ENCODE results near the gene FNDC3B.

GRCh38 chr3:172310428-172310760 is 271.0 kb downstream of the FNDC3B start:
- TF ChIP-seq, protein P1, sequence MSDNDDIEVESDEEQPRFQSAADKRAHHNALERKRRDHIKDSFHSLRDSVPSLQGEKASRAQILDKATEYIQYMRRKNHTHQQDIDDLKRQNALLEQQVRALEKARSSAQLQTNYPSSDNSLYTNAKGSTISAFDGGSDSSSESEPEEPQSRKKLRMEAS (IDR thresholded peaks at IDR 0.05) = no peak
- TF ChIP-seq YY1 (IDR thresholded peaks at IDR 0.05; ENCODE audit: low read depth) = no peak
- no peak for TF ChIP-seq TAF1 (IDR thresholded peaks at IDR 0.05; ENCODE audit: low read depth)
- TF ChIP-seq TEAD4 (IDR thresholded peaks at IDR 0.05) = no peak
- TF ChIP-seq REST (IDR thresholded peaks at IDR 0.05; ENCODE audit: low read depth) = no peak
- TF ChIP-seq CREB1 (IDR thresholded peaks at IDR 0.05; ENCODE audit: low read depth) = no peak
- TF ChIP-seq FOXM1 (IDR thresholded peaks at IDR 0.05; ENCODE audit: borderline replicate concordance, low read depth) = no peak
- TF ChIP-seq TCF12 (IDR thresholded peaks at IDR 0.05; ENCODE audit: low read depth) = no peak
- TF ChIP-seq CEBPB (IDR thresholded peaks at IDR 0.05) = no peak
- TF ChIP-seq ZBTB7A (IDR thresholded peaks at IDR 0.05; ENCODE audit: low read depth) = no peak
- TF ChIP-seq EP300 (IDR thresholded peaks at IDR 0.05; ENCODE audit: borderline replicate concordance) = no peak

Measured in Ishikawa (cell line).